Measurements from ENCODE around the gene MLANA.
"Not testable (repeated sequence)": the region's sequence is repeated elsewhere in the genome, so short reads cannot be mapped to it uniquely, and the experiment has no call there.

The MLANA gene

DNA sequence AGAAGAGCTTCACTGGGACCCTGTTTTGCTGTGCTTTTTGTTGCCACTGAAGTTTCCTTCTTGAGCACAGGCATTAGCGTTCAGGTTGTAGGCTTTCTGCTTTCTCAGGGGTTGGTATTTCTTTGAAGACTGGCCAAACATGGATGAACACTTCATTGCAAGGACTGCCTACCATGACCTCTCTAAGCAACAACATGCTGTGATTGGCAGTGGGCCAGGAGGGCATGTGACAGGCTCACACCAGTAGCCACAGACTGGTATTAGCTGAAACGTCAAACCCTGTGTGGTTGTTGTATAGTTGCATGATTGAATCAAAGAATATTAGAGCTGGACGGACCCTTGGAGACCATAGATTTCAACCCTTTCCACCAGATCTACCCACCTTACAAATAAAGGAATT, 20.0 kb upstream of the MLANA start:
- DNase-seq, result no peak

DNA sequence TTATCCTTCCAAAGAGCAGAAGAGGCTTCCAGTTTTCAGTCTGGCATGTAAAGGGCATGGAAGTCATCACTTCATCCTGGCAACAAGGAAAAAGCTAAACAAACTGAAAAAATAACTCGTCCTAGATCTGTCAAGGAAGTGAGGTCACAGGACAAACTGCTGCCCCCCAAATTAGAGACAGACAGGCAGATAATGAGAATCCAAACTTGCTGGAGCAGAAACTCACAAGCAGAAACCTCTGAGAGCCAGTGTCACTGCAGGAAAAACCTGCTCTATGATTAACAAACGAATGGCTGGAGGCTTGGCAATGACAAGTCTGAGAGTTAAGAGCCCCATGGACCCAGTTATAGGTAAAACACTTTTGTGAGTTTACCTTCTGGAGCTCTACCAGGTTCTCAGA, 18.9 kb upstream of the MLANA start:
- no peak for DNase-seq

DNA sequence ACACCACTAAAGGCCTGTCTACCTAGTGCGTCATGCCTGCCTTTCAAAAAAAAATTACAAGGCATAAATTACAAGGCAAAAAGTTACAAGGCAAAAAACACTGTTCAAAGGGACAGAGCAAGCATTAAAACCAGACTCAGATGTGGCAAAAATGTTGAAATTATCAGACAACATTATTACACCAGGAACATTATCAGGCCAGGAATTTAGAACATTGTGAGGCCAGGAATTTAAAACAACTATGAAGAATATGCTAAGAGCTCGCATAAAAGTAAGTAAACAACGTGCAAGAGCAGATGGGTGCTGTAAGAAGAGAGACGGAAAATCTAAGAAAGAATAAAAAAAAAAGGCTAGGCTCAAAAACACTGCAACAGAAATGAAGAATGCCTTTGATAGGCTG, 18.2 kb upstream of the MLANA start:
- no peak for DNase-seq

DNA sequence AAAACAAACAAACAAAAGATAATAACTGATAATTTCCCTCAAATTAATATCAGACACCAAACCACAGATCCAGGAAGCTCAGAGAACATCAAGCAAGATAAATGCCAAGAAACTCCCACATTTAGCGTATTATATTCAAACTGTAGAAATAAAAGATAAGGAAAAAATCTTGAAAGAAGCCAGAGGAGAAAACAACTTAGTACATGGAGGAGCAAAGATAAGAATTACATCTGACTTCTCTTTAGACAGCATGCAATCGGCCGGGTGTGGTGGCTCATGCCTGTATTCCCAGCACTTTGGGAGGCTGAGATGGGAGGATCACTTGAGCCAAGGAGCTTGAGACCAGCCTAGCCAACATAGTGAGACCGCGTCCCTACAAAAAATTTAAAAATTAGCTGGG, 17.2 kb upstream of the MLANA start:
- no peak for DNase-seq

DNA sequence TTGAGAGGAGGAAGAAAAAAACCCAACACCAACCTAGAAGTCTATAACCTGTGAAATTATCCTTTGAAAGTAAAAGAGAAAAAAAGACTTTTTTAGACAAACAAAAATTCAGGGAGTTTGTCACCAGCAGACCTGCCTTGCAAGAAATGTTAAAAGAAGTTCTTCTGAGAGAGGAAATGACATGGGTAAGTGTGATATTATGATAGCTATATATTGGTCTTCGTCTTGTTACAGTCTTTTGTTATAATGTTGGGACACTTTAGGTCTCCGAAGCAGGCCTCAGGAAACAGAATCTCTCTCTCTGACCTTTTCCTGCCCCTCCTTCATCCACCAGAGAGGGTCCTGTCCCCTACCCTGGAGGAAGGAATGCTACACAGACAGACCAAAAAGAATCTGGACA, 16.6 kb upstream of the MLANA start:
- DNase-seq, result no peak

DNA sequence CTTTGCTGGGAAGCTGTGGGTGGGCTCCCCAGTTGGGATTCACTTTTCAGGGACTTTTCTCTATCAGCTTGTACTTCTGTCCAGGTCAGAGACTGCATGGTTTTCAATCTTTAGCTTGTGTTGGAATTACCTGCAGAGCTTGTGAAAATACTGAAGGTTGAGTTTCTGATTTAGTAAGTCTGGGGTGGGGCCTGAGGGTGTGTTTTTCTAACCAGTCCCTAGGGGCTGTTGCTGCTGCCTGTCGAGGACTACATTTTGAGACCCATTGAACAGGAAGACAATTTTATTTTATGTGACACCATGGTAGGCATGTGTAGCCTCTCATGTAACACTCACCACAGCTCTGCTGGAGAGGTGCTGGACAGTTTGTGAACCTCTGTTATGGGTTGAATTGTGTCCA, 14.7 kb upstream of the MLANA start:
- DNase-seq, result no peak

DNA sequence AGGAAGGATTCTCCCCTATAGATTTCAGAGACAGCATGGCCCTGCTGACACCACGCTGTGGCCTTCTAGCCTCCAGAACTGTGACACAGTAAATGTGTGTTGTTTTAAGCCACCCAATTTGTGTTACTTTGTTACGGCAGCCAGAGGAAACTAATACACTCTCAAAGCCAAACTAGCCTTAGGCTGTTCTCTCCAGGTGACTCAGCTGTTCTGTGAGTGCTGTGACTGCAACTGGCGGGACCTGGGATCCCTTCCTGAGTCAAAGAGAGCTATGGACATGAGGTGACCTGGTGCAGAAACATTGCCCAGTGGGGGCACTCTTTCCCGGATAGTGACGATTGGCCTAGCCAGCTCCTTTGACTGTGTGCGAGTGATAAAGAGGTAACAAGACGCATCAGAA, 14.0 kb upstream of the MLANA start:
- DNase-seq, result no peak

DNA sequence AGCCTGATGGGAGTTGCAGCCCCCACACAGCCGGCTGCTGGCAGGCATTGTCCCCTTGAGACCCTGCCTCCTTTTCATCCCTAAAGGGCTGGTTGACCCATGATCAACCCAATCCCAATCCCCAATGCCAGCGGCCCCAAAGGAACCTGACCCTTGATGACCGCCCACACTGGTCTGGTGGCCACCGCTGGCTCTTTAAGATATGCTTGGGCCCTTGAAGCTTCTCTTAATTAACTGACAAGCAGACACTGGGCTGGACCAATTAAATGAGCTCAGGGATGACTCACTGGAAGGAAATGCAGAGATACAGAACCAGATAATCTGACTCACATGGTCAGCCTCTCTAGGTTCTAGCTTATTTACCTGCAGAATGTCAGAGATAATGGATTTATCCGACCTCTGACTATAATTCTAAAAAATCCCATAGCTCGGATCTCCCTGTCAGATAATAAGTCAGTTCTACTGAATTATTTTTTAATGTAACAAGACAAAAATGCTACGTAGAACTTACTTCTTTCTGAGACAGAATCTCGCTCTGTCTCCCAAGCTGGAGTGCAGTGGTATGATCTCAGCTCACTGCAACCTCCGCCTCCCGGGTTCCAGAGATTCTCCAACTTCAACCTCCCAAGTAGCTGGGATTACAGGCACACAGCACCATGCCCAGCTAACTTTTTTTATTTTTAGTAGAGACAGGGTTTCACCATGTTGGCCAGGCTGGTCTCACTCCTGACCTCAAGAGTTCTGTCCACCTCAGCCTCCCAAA, 11.1 kb upstream of the MLANA start:
- no peak for DNase-seq

DNA sequence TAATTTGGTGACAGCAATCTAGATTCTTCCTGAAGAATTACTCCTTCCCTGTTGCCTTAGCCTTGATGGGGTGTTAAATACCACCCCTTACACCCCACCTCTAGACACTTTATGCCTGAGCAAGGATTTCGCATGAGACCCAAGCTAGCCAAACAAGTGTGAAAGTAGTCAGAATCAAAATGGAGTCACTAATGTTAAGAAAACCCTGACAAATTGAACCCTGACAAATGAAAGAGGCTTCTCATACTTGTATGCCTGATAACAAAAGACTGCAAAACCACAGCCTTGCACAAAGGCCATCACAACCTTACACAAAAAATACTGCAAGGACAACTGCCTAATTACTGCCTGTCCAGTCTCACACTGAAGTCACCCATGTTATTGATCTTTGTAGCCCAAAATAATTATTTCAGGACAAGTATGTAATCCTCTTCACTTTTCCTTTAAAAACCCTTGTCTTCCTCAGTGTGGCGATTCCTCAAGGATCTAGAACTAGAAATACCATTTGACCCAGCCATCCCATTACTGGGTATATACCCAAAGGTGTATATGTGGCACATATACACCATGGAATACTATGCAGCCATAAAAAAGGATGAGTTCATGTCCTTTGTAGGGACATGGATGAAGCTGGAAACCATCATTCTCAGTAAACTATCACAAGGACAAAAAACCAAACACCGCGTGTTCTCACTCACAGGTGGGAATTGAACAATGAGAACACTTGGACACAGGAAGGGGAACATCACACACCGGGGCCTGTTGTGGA, 8.3 kb upstream of the MLANA start:
- not testable (repeated sequence) for DNase-seq

DNA sequence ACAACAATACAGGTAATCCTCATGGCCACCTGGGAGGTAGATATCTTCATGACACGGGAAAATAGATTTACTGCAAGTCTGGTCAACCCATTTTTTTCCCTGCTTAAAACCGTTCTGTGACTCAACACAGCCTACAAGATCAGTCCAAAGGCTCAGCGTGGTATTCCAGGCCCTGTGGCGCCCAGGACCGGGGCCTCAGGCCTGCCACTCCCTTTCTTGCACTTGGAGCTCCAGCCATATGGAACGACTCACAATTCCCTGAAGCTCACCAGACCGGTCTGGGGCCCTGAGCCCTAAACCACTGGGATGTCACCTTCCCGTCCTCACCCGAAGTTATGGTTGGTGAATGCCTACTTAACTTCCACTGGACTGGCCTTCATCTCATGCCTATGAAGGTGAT, 6.5 kb upstream of the MLANA start:
- DNase-seq, result no peak

DNA sequence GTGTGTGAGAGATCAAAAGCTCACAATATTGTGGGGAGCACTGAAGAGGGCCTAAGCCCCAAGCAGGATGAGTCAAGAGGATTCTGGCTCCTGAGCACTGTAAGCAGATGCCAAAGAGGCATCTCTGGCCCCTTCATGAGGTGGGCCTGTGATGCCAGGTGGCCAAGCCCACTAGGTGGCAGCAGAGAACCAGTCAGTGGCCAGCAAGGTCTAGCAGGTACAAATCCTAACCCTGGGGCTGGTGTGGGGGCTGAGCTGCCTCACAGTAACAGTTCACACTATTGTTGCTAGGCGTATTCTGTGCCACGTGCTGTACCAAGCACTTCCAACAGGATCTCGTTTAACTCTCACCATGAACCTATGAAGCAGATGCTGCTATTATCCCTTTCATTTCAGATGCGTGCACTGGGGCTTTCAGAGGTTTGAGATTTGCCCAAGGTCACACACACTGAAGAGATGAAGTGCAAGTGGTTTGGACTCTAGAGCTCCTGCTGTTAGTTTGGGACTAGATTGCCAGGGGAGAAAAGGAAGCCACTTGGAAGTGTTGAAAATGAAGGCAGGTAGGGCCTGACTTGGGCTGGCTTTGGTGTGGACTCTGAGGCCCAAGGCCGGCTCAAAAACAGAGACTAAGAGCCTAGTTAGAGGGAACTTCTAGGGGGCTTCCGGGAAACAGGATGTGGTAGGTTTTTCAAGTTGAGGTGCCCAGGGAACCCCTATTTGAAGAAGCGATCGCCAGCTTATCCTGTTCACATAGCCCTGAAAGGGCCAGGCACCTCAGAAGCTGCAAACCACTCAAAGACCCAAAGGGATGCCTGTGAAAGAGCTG, 4.4 kb upstream of the MLANA start:
- peak; percentile 31 for DNase-seq

DNA sequence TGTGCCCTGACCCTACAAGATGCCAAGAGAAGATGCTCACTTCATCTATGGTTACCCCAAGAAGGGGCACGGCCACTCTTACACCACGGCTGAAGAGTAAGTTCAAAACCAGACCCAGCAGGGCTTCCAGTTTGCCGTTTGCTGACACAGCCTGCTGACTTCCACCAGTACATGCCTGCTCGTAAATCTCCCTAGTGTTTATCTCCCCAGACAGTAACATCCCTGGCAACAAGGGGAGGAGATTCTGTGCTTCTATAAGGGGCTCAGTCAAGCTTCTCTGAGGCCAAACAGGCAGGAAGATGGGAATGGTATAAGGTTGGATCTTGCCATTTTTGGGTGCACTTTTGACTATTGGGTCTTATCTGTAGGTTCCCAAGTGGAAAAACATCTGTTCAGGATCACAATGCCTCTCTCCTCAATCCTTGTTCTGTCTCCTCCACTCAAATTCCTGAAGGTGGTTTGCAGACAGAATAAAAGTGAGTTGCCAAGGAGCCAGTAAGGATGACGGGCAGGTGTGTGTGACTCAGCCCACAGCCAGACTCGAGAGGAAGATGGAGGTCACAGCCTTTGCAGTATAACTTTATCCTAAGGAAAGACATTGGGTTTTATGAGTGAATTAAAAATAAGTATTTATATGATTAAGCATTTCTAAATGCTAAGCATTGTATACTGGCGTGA, 1.9 kb downstream of the MLANA start:
- no peak for DNase-seq

DNA sequence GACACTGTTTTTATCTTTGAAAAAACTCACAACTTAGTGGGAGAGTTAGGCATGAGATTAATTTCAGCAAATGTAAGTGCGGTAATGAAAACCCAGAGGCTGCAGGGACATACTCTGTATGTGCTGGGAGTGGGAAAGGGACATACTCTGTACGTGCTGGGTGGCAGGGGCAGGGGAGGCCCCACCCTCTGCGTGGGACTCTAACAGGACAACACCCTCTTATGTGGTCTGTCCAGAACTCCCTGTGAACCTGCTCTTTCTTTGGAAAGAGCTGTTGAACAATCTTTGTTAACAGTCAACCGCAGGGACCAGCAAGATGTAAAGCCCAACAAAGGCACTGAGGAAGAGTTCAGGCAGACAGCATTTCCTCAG, 2.4 kb downstream of the MLANA start:
- no peak for DNase-seq

DNA sequence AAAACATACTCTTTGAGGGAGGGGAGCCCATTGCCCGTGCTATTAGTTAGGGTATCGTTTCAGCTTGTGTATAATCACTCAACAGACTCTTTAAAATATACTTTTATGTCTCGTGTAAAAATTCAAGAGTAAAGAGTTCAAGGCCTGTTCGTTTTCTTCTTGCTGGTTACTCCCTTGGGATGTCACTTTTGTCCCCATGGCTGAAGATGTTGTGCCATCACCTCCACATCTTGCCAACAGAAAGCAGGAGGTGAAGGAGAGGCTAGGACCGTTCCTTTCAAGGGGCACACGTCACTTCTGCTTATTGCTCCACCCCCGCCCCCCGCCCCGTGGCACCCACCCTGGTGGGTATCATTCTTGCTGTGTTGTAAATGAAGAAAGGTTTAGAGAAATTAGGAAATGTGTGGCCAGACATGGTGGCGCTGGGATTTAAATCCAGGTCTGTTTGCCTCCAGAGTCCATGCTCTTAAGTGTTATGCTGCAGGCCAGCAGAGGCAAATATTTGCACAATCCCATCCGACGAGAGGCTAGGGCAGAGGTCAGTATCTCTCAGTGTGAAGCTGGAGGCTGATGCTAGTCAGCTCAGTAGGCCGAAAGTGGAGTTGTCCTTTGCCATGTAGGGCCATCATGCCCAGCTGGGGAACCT, 3.0 kb downstream of the MLANA start:
- DNase-seq, result no peak

DNA sequence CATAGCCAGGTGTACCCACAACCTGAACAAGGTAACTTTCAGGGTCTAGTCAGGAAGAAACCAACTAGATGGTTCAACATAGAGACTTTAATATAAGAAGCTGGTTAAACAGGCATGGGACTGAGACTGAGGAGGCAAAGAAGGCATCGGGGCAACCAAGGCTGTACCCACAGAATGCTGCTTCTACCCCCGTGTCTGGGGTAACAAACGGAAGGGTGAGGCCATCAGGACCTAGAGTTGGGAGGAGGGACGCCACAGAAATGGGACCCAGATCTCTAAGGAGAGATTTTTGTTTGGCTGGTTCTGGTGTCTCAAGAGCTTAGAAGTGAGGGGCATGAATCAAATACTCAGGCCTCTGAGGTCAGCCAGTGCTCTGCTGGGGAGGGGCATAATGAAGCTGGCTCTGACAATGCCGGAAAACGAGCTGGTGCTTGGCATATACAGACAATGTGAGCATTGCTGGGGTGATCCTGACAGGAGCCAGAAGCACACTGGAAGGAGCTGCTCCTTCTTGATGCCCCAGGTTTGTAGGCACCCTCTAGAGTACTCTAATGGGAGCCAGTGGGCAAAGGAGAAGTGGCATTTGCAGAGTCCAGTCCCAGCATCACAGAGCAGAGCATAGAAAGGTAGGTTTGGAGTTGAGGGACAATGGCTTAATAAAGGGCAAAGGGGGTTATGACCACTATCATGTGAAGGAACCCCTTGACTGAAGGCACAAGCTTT, 3.7 kb downstream of the MLANA start:
- DNase-seq, result no peak

DNA sequence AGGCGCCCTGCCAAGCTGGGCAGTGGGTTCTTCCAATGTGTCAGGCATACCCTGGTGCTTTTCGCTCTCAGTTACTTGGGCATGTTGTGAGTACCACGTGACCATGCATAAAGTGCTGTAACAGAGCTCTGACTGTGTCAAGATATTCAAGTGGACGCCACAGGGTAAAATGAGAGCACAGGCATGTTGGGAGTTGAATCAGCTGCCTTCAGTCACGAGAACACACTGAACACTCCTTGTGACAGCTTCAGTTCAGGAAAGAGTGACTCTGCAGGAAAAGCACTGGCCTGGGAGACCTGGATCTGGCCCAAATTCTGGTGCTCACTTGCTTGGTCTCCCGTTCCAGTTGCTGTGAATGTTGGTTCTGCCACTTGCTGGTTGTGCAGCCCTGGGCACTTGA, 5.1 kb downstream of the MLANA start:
- DNase-seq, result no peak

DNA sequence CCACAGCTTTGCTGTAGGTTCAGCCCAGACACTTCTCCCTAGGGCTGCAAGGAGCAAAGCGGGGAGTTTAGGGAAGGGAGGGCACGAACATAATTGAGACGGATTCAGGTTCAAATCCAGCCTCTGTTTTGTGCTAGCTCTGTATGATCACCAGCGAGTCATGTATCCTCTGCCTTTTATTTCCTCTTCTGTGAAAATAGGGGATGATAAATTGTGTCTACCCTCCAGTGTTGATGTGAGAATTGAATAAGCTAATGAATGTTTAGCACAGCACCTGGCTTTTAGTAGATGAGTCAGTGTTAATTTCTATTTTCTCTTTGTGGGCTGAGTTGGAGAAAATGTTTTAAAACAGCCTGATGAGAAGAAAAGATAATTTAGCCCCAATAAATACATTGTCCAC, 6.2 kb downstream of the MLANA start:
- DNase-seq, result no peak

DNA sequence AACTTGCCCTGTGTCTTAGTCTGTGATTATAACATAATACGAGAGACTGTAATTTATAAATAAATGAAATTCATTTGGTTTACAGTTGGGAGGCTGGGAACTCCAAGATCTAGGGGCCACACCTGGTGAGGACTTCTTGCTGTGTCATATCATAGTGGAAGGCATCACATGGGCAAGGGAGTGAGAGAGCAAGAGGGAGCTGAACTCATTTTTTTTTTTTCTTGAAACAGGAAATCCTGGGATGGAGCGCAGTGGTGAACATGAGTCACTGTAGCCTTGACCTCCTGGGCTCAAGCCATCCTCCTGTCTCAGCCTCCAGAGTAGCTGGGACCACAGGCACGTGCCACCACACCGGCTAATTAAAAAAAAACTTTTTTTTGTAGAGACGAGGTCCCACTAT, 7.2 kb downstream of the MLANA start:
- DNase-seq, result no peak

DNA sequence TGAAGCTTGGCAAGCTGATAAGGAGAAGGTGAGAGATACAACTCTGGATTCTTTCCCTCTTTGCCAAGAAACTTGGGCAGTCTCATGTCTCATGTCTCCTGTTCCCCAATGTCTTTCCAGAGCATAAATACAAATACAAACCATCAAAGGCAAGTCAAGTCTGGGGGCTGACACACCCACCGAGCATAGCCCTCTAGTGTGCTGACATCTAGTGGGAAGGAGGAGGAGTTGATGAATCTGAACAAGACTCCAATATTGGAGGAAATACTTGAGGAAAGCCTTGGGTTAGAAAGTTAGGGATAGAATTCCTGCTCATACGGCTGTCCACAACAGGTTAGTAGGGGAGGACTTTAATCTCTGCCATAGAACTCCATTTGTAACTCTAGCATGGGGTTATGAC, 8.6 kb downstream of the MLANA start:
- DNase-seq, result no peak

DNA sequence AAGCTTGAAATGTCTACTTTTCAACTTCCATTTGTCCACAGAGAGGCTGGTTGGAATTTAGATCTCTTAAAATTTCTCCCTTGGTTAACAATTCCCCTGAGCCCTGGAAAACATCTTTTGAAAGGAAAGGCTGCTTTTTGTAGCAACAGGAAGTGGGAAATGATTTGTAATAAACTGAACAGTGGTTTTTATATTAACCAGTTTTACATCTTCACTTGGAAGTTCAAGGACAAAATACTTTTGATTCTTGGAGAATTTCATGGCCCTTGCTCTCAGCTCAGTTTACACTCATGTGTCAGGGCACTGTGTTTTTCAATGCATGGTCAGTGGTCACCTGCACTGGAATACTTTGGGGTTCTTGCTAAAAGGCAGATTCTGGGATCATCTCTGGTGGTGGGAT, 9.9 kb downstream of the MLANA start:
- no peak for DNase-seq

DNA sequence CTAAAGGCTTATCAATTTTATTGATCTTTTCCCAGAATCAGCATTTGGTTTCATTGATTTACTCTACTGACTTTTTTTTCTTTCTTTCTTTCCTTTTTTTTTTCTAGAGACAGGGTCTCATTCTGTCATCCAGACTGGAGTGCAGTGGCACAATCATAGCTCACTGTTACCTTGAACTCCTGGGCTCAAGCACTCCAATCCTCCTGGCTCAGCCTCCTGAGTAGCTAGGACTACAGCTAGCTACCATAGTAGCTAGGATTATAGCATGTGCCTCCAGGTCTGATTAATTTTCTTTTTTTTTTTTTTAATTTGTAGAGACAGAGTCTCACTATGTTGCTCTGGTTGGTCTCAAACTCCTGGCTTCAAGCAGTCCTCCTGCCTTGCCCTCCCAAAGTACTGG, 11.7 kb downstream of the MLANA start:
- no peak for DNase-seq

DNA sequence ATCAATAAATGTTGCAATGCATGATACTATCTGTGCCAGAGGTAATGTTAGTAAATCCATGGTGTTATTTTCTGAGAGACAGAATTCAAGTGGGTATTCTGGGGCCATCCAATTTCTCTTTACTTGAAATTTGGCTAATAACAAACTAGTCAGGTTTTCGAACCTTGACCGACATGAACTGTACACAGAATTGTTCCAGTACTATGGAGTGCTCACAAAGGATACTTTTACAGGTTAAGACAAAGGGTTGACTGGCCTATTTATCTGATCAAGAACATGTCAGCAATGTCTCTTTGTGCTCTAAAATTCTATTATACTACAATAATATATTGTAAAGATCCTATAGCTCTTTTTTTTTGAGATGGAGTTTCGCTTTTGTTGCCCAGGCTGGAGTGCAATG, 18.2 kb downstream of the MLANA start:
- DNase-seq, result no peak
